ENCODE results near the gene NKRF. TPM values are rescaled to one million over a fixed set of nuclear protein-coding genes. Genes with fewer than 3 reads are reported as not detected.

The NKRF gene
- total RNA-seq: 4.7 and 6.3 TPM in 2 replicates

DNA sequence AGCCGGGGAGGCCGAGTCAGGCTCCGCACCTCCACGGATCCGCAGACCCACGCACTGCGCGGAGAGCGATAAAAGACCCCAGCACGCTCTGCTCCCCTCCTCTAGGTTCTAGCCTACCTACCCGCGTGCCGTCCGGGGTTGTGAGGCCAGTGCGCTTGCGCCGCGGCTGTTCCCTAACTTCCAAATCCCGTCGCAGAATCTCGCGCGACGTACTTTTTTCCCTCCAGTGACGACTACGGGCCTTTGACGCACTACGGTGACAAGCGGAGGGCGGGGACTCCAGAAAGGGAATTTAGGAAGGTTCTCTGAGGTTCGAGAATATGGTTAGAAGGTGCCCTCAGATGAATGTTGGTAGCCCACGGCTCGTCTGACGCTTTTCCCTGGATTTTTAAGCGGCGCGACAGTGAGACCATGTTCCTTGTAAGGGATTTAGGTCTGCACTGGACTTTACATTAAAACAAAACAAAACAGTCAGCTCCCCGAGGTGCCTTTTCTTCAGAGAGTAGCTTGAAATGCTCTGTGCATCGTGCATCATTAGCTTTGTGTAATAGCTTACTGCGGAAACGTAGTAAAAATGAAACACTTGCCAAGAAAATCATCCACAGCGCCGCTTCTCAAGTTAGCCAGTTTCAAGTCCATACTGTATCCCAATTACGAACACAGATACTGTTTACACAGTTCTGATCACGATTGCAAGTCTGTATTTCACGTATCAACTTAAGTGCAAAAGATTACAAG is at the start of gene NKRF:
Gene NKRF, minus strand, starts transcription at position 145 of the 738 bp plus-strand sequence.

DNA sequence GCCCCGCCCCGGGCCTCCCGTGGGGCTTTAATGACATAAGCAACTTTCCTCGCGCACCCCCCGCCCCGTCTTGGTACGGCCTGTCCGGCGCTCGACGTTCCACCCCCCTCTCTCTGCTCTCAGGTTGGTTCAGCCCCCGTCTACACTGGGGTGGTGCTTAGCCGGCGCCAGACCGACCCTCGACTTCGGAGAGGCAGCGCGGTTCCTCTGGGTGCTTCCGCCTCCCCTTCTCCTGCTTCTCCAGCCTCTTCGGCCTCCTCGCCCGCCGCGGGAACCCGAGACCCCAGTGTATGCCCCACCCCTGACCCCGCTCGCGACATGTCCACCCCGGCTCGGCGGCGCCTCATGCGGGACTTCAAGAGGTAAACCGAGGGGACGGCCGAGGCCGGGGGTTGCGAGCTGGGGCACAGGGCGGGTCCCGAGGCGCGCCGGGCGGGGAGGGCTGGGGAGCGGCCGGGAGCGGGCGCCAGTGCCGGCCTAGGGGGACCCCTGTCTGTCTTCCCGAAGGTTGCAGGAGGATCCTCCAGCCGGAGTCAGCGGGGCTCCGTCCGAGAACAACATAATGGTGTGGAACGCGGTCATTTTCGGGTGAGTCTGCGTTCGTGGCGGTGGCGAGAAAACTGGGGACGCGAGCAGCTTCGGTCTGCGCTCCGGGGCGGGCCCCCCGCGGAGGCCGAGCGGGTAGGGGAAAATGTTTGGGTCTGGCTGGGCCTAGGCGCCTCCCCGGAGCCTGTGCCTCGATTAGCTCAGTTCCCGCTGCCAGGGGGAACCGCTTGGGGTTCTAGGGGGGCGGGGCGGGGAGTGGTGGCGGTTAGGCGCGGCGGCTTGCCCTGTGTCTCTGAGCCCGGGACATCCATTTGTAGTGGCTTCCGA is 31.6 kb downstream of the NKRF start, which contains the start of gene UBE2A:
Gene UBE2A, plus strand, starts transcription at position 170 of the 873 bp plus-strand sequence. Its CDS starts 149 bp downstream, at position 319.

DNA sequence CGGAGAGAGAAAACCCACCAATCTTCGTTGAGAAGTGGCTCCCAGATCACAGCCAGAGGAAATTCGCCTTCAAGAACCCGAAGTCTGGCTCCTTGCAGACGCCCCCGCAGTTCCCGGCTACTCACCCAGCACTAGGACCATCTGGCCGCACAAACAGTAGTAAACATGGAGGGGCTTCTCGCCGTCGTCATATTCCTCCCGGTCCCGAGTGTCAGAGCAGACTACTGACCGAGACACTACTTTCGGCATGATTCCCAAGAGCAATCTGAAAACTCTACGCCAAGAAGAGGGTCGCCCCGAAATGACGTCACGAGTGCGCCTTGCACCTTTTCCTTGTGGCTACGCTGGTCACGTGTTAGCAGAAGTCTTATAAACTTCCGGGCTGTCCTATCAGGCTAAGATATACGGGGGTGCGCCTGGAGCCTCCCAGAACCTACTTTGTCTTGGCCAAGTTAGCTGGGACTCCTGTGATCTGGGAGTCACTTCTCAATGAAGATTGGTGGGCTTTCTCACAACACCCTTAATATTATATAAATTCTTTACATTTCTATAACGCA is 41.0 kb downstream of the NKRF start, which contains the start of gene STEEP1:
Gene STEEP1, minus strand, starts transcription at position 303 of the 557 bp plus-strand sequence. Its CDS starts 54 bp downstream, at position 249.

Other genes starting within 250 kb of the NKRF start
- gene SLC25A43, start 207.1 kb downstream of the NKRF start, total RNA-seq: 11.6 and 15.5 TPM in 2 replicates
- gene SLC25A5, start 138.0 kb downstream of the NKRF start, total RNA-seq: 235 and 275 TPM in 2 replicates
- gene STEEP1, start 41.0 kb downstream of the NKRF start, total RNA-seq: 34.4 and 41.8 TPM in 2 replicates
- gene UBE2A, start 31.9 kb downstream of the NKRF start, total RNA-seq: 17.3 and 21.9 TPM in 2 replicates
- 13.3 and 16.6 TPM in 2 replicates for gene SEPTIN6, start 86.7 kb upstream of the NKRF start, total RNA-seq
- gene SOWAHD, start 152.2 kb upstream of the NKRF start, total RNA-seq: not detected in 2 replicates
- 2,501 and 2,643 TPM in 2 replicates for gene RPL39, start 185.2 kb upstream of the NKRF start, total RNA-seq
- 2.2 and 2.6 TPM in 2 replicates for gene UPF3B, start 246.5 kb upstream of the NKRF start, total RNA-seq

Data from endothelial cell of coronary artery (primary cell).